ENCODE data around the gene ABCD3.

Gene ABCD3

GRCh38 chr1:94401206-94401605 is 17.0 kb upstream of the ABCD3 start:
- no peaks in the 10 kb centered on the region for H3K36me3 ChIP-seq (replicated peaks; ENCODE audit: insufficient read depth, low read length)
- no peak for DNase-seq
- TF ChIP-seq CTCF (IDR thresholded peaks at IDR 0.05; ENCODE audit: low read length), result no peak
- TF ChIP-seq EZH2phosphoT487 (IDR thresholded peaks at IDR 0.05; ENCODE audit: low read length), result no peak
- no peak for TF ChIP-seq EZH2 (optimal IDR thresholded peaks at IDR 0.05; ENCODE audit: low read depth, low read length)
- no peak overlapping the region for H2AFZ ChIP-seq (ENCODE audit: low read length)
- H3K4me3 ChIP-seq (ENCODE audit: low read length), result no peak overlapping the region
- H3K9ac ChIP-seq (ENCODE audit: low read length), result no peak overlapping the region
- no peaks in the 10 kb centered on the region for H4K20me1 ChIP-seq (ENCODE audit: insufficient read depth, low read length)
- no peaks in the 10 kb centered on the region for H3K9me2 ChIP-seq (replicated peaks; ENCODE audit: insufficient read depth, low read length)
- no peaks in the 10 kb centered on the region for H3K79me2 ChIP-seq (ENCODE audit: low read length)
- no peaks in the 10 kb centered on the region for H3K27me3 ChIP-seq (replicated peaks; ENCODE audit: insufficient read depth, low read length)
- no peak overlapping the region for H3K27ac ChIP-seq (ENCODE audit: low read length)
- no peaks in the 10 kb centered on the region for H3K9me3 ChIP-seq (replicated peaks; ENCODE audit: insufficient read depth, low read length)
- H3F3A ChIP-seq (ENCODE audit: insufficient read depth, low read length), result no peaks in the 10 kb centered on the region
- H3K4me1 ChIP-seq (ENCODE audit: low read length), result no peaks in the 10 kb centered on the region
- no peak overlapping the region for H3K4me2 ChIP-seq (ENCODE audit: low read depth, low read length)

GRCh38 chr1:94406446-94406845 is 11.7 kb upstream of the ABCD3 start:
- no peaks in the 10 kb centered on the region for H3K9me3 ChIP-seq (replicated peaks; ENCODE audit: insufficient read depth, low read length)
- no peak overlapping the region for H3K4me2 ChIP-seq (ENCODE audit: low read depth, low read length)
- DNase-seq, result no peak
- no peaks in the 10 kb centered on the region for H3K36me3 ChIP-seq (replicated peaks; ENCODE audit: insufficient read depth, low read length)
- no peak overlapping the region for H3K9ac ChIP-seq (ENCODE audit: low read length)
- no peak overlapping the region for H3K27ac ChIP-seq (ENCODE audit: low read length)
- no peak overlapping the region for H2AFZ ChIP-seq (ENCODE audit: low read length)
- no peaks in the 10 kb centered on the region for H3K79me2 ChIP-seq (ENCODE audit: low read length)
- H3F3A ChIP-seq (ENCODE audit: insufficient read depth, low read length), result no peaks in the 10 kb centered on the region
- H3K4me1 ChIP-seq (ENCODE audit: low read length), result no peaks in the 10 kb centered on the region
- no peaks in the 10 kb centered on the region for H3K9me2 ChIP-seq (replicated peaks; ENCODE audit: insufficient read depth, low read length)
- H3K27me3 ChIP-seq (replicated peaks; ENCODE audit: insufficient read depth, low read length), result no peaks in the 10 kb centered on the region
- no peak for TF ChIP-seq EZH2 (optimal IDR thresholded peaks at IDR 0.05; ENCODE audit: low read depth, low read length)
- TF ChIP-seq EZH2phosphoT487 (IDR thresholded peaks at IDR 0.05; ENCODE audit: low read length), result no peak
- TF ChIP-seq CTCF (IDR thresholded peaks at IDR 0.05; ENCODE audit: low read length), result no peak
- no peaks in the 10 kb centered on the region for H4K20me1 ChIP-seq (ENCODE audit: insufficient read depth, low read length)
- H3K4me3 ChIP-seq (ENCODE audit: low read length), result no peak overlapping the region

- Histone ChIP-seq H3K9me2 (replicated peaks; ENCODE audit: insufficient read depth, low read length) (no peaks in the 10 kb centered on the region), H3K9me3 (replicated peaks; ENCODE audit: insufficient read depth, low read length) (no peaks in the 10 kb centered on the region), H3K4me3 (ENCODE audit: low read length) (no peak overlapping the region), H3F3A (ENCODE audit: insufficient read depth, low read length) (no peaks in the 10 kb centered on the region), H3K27me3 (replicated peaks; ENCODE audit: insufficient read depth, low read length) (no peaks in the 10 kb centered on the region), H3K9ac (ENCODE audit: low read length) (no peak overlapping the region), H3K4me1 (ENCODE audit: low read length) (no peaks in the 10 kb centered on the region), H3K36me3 (replicated peaks; ENCODE audit: insufficient read depth, low read length) (no peaks in the 10 kb centered on the region), H3K79me2 (ENCODE audit: low read length) (no peaks in the 10 kb centered on the region), H3K27ac (ENCODE audit: low read length) (no peak overlapping the region), H4K20me1 (ENCODE audit: insufficient read depth, low read length) (no peaks in the 10 kb centered on the region), H3K4me2 (ENCODE audit: low read depth, low read length) (no peak overlapping the region), H2AFZ (ENCODE audit: low read length) (no peak overlapping the region)
- no peak for DNase-seq
- no peak for TF ChIP-seq EZH2 (optimal IDR thresholded peaks at IDR 0.05; ENCODE audit: low read depth, low read length)
- no peak for TF ChIP-seq EZH2phosphoT487 (IDR thresholded peaks at IDR 0.05; ENCODE audit: low read length)
- no peak for TF ChIP-seq CTCF (IDR thresholded peaks at IDR 0.05; ENCODE audit: low read length)
These were observed 9.9 kb upstream of the ABCD3 start for GRCh38 chr1:94408104-94408830.

Data from MM.1S (cell line).